H1 (cell line): ENCODE data around the gene SLC26A1. TPM values are rescaled to one million over a fixed set of nuclear protein-coding genes. Genes with fewer than 3 reads are reported as not detected.

ENCODE experiments used
- GTF2F1 ChIP-seq: IDR thresholded peaks from 2 replicates; pipeline ENCODE4 v1.6.1; 2012; ENCODE audit warnings: low read depth, low read length, improper control_type of control experiment, borderline replicate concordance
- NANOG ChIP-seq: IDR thresholded peaks from 2 replicates; pipeline ENCODE4 v1.6.1; 2011; ENCODE audit warnings: low read length, low read depth, mild to moderate bottlenecking, inconsistent platforms; ENCODE audit not compliant: insufficient read depth, poor library complexity, severe bottlenecking
- polyA plus RNA-seq, 7 experiments: library from polyadenylated mRNA; depleted of rRNA in 3 of 7; stranded (reverse) in 5 of 7; unstranded in 2 of 7; fragments of >200 nt in 5 of 7; fragments of 200-250 nt in 2 of 7; gene quantifications; 1 replicate in 5 of 7; 2 replicates in 1 of 7; 4 replicates in 1 of 7; pipeline versions ENCODE4 v1.2.1 to v1.2.3, GENCODE V29; 2011 to 2013; ENCODE audit warnings: missing spikeins in 2 of 7, mixed read lengths in 2 of 7
- total RNA-seq: library from RNA; stranded (reverse); fragmentation: NEBNext Ultra II Directional; extraction: Animal tissue kit (Norgen Biotek cat#: 25700); gene quantifications from 2 replicates; pipeline ENCODE4 v1.2.1, GENCODE V29; 2021

The SLC26A1 gene
- total and polyA plus RNA-seq, 2 of the 8 experiments (the other 6 are each of a cell fraction or from before 2014, with no cell fraction given) = 0.11 TPM; not detected in 1

DNA sequence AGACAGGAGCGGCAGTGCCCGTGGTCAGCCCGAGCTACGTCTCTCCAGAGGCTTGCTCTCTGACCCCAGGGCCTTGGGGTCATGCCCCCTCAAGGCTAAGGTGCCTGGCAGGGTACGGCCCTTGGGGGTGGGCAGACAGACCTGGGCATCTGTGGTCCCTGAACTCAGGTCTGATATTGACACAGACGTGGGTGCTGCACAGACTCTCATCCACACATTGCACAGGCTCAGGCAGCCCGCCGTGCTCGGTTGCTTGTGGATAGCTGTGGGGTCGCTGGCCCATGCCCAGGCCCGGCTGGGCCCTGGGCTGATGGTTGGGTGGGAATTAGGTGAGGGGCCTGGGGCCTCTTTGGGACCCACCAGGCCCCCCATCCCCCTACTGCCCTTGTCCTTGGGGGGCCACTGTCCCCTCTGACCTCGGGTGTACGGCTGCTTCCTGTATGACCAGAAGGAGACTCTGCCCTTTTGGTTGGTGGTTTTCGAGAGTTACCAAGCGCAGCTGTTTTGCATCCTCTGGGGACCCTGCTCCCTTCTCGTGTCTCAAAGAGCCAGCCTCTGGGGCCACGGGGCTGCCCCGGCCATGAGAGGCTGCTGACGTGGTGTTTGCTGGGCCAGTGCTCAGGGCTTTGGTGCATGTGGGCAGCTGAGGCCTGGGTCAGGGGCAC lies 28.3 kb upstream of the SLC26A1 start (continued):
- no peak for TF ChIP-seq NANOG
- no peak for TF ChIP-seq GTF2F1
